Lower leg skin (tissue), 3 donors: ENCODE results near the gene ATRN.

Source experiments
- CTCF ChIP-seq, 3 donors: fragments of 450-650 bp; IDR thresholded peaks; one replicate each; pipeline ENCODE4 v1.5.1; 2016; ENCODE audit warnings: antibody characterized with exemption in 3 of 3, mild to moderate bottlenecking in 3 of 3, moderate library complexity in 2 of 3
- POLR2A ChIP-seq, 2 donors: fragments of 450-650 bp; IDR thresholded peaks; one replicate each; pipeline ENCODE4 v1.6.1; 2016 to 2017; ENCODE audit warnings: antibody characterized with exemption in 2 of 2, mild to moderate bottlenecking in 1 of 2, moderate library complexity in 1 of 2

- TF ChIP-seq CTCF (IDR thresholded peaks at IDR 0.05) (no peak), POLR2A (IDR thresholded peaks at IDR 0.05) (no peak)
These were observed 33.8 kb upstream of the ATRN start for GRCh38 chr20:3436864-3437574.
